Stimulated activated CD4-positive, alpha-beta T cell treated with anti-CD3 and anti-CD28 coated beads, Interleukin-1b, Interleukin-23, amount 100 ng/mL, for 1 hour (primary cell): ENCODE measurements around the gene APCDD1.
"Not testable (repeated sequence)": the region's sequence is repeated elsewhere in the genome, so short reads cannot be mapped to it uniquely, and the experiment has no call there.

Experiments
- DNase-seq, 2 donors: peaks; one replicate each; pipeline ENCODE4 v3.0.0-alpha.2; 2020; ENCODE audit warnings: low read depth in 2 of 2

The APCDD1 gene

GRCh38 chr18:10525697-10526560, 71.5 kb downstream of the APCDD1 start, which contains the start of gene NAPG:
Gene NAPG, plus strand, starts transcription at chr18:10526027. Its CDS starts 76 bp downstream, at chr18:10526103.
- DNase-seq: peak; percentile 74 to 79

GRCh38 chr18:10526561-10526949, 72.1 kb downstream of the APCDD1 start:
- no peak for DNase-seq

GRCh38 chr18:10528439-10528838, 74.0 kb downstream of the APCDD1 start:
- DNase-seq: no peak

- DNase-seq: no peak
These were observed 75.6 kb downstream of the APCDD1 start for GRCh38 chr18:10530002-10530401.

- no peak for DNase-seq
These were observed 76.4 kb downstream of the APCDD1 start for GRCh38 chr18:10530852-10531251.

GRCh38 chr18:10533111-10533510, 78.7 kb downstream of the APCDD1 start:
- no peak for DNase-seq

- DNase-seq: no peak
These were observed 81.8 kb downstream of the APCDD1 start for GRCh38 chr18:10536280-10536679.

- no peak for DNase-seq
These were observed 83.3 kb downstream of the APCDD1 start for GRCh38 chr18:10537765-10538164.

GRCh38 chr18:10539124-10539523, 84.7 kb downstream of the APCDD1 start:
- DNase-seq: not testable (repeated sequence)
